GM12865 (cell line): ENCODE results near the gene CRADD.

ENCODE experiments used
- DNase-seq: peaks from one replicate; pipeline ENCODE4 v3.0.0; 2010; ENCODE audit warnings: low read depth
- H3K4me3 ChIP-seq: 2 replicates; pipeline ENCODE4 v1.5.1; 2011; ENCODE audit warnings: mild to moderate bottlenecking, low read depth, low read length, control low read depth
- TF ChIP-seq, protein P1 (sequence below): IDR thresholded peaks from 2 replicates; pipeline ENCODE4 v1.5.1; 2011; ENCODE audit warnings: low read length, control low read depth, low read depth, inconsistent platforms; ENCODE audit not compliant: insufficient read depth; ENCODE audit errors: missing control alignments

The CRADD gene

DNA sequence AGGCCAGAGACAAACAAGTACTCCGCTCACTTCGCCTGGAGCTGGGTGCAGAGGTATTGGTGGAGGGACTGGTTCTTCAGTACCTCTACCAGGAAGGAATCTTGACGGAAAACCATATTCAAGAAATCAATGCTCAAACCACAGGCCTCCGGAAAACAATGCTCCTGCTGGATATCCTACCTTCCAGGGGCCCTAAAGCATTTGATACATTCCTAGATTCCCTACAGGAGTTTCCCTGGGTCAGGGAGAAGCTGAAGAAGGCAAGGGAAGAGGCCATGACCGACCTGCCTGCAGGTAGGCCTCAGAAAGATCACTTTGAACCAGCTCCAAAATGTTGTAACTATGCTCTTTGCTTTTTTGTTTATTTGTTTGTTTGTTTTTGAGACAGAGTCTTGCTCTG, 1.6 kb downstream of the CRADD start:
- TF ChIP-seq, protein P1, sequence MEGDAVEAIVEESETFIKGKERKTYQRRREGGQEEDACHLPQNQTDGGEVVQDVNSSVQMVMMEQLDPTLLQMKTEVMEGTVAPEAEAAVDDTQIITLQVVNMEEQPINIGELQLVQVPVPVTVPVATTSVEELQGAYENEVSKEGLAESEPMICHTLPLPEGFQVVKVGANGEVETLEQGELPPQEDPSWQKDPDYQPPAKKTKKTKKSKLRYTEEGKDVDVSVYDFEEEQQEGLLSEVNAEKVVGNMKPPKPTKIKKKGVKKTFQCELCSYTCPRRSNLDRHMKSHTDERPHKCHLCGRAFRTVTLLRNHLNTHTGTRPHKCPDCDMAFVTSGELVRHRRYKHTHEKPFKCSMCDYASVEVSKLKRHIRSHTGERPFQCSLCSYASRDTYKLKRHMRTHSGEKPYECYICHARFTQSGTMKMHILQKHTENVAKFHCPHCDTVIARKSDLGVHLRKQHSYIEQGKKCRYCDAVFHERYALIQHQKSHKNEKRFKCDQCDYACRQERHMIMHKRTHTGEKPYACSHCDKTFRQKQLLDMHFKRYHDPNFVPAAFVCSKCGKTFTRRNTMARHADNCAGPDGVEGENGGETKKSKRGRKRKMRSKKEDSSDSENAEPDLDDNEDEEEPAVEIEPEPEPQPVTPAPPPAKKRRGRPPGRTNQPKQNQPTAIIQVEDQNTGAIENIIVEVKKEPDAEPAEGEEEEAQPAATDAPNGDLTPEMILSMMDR: no peak
- DNase-seq: no peak
- no peak overlapping the region; the same call in 1 of the 2 replicates for H3K4me3 ChIP-seq

GRCh38 chr12:93679308-93679925, 2.2 kb downstream of the CRADD start:
- no peak overlapping the region for H3K4me3 ChIP-seq
- TF ChIP-seq, protein P1: no peak
- no peak for DNase-seq

DNA sequence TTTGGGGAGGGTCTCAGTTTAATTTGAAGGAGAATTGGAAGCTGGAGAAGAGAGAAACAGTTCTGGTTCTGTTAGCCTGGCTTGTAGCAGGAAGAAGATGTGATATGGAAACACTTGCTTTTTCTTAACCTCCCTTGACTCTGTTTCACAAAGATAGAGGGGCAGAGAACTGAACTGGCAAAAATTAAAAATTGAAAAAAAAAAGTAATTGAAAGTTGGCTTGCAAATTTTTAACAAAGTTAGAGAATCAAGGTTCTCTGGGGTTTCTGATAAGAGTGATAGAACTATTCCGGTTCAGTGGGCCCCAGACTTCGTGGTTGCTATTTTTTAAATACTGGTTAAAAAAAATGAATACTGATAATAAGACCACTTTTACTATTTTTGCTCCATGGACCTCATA, 2.8 kb downstream of the CRADD start:
- TF ChIP-seq, protein P1: no peak
- H3K4me3 ChIP-seq: no peak overlapping the region
- DNase-seq: no peak

GRCh38 chr12:93682846-93683261, 5.7 kb downstream of the CRADD start:
- TF ChIP-seq, protein P1: no peak
- no peak for DNase-seq
- H3K4me3 ChIP-seq: no peak overlapping the region

DNA sequence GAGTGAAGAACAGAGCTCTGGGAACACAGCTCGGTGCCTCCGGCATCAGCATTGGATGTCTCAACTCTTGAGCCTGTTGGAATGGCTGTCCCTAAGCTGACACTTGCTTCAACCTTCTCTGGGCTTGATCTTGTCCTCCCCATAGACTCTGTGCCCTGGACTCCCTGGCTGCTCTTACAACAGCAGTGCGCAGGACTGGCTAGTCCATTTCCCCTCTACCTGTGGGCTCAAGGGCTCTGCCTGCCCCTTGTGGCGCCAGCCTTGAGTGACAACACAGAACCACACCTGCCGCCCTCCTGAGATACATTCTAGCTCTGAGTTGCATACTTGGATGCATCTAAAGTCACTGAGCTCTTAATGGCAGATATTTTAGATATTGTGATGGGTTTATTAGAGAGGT, 6.2 kb downstream of the CRADD start:
- no peak for DNase-seq
- no peak overlapping the region for H3K4me3 ChIP-seq
- TF ChIP-seq, protein P1: no peak

GRCh38 chr12:93684716-93685115, 7.5 kb downstream of the CRADD start:
- TF ChIP-seq, protein P1: no peak
- DNase-seq: no peak
- H3K4me3 ChIP-seq: no peak overlapping the region

DNA sequence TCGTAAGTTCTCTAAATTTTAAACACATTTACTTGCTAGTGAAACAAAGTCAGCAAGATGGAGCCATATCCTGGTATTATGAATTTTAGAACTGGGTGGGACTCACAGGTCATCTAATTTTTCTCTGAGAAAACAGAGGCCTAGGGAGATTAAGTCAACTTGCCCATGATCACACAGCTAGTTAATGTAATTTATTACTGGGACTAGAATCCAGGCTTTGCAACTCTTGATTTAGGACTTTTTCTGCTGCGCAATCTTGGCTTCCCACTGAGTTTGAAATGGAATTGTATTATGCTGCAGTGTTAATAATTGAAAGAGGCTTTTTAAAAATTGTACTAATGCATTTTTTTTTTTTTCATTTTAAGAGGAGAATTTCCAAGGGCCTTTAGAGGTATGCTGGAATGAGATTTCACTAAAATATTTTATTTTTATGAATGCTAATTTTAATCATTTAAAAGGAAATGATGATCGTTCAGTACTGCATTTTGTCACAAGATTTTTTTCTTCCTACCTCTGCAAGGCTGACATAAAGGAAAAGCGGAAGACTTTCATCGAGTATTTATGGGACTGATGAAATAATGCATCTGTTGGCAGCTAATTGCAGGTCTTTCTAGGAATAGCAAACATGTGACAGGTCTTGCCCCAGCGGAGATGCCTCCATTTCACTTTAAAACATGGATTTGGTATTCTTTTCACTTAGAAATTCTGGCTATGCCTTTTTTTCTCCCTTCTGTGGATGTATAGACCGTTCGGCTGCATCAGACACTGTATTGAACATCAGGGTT, 9.6 kb downstream of the CRADD start:
- TF ChIP-seq, protein P1: no peak
- DNase-seq: no peak
- no peak overlapping the region for H3K4me3 ChIP-seq
